ENCODE measurements around the gene SH3BP5. TPM values are rescaled to one million over a fixed set of nuclear protein-coding genes. Genes with fewer than 3 reads are reported as not detected.

SH3BP5 gene
- total RNA-seq, 1 experiment from 2014 or later: 20.3 TPM

- CTCF ChIA-PET: no interaction called here
- no peak for DNase-seq (ENCODE audit: low spot score)
- no peak overlapping the region for H3K4me3 ChIP-seq (ENCODE audit: low read depth, low read length, poor library complexity, severe bottlenecking)
- intact Hi-C loops (cut with micrococcal nuclease; ENCODE audit: unreplicated experiment): no loop called here
- H3K36me3 ChIP-seq (ENCODE audit: insufficient read depth, low read length, poor library complexity, severe bottlenecking): peaks cover 60% of the 10 kb centered on the region
- no TSS peak for BruUV-seq (replicated peaks)
- no peak for TF ChIP-seq CTCF (conservative IDR thresholded peaks at IDR 0.05; ENCODE audit: low read depth, low read length)
- TF ChIP-seq EZH2 (IDR thresholded peaks at IDR 0.05; ENCODE audit: borderline replicate concordance, low read depth, low read length, poor library complexity, severe bottlenecking): no peak
- H3K27ac ChIP-seq (ENCODE audit: low read depth, low read length, poor library complexity, severe bottlenecking): no peak overlapping the region
- no peaks in the 10 kb centered on the region for H3K9me3 ChIP-seq (ENCODE audit: low read depth, low read length, poor library complexity, severe bottlenecking)
- POLR2A ChIA-PET (ENCODE audit: low non-redundant PET): no interaction called here
- no peaks in the 10 kb centered on the region for H3K27me3 ChIP-seq (replicated peaks; ENCODE audit: insufficient read depth, low read depth, low read length, poor library complexity)
- H3K4me1 ChIP-seq (ENCODE audit: insufficient read depth, low read length, poor library complexity, severe bottlenecking): no peaks in the 10 kb centered on the region
Observed at GRCh38 chr3:15228147-15228546, 104.2 kb downstream of the SH3BP5 start.

- TF ChIP-seq EZH2 (IDR thresholded peaks at IDR 0.05; ENCODE audit: borderline replicate concordance, low read depth, low read length, poor library complexity, severe bottlenecking) (no peak), CTCF (conservative IDR thresholded peaks at IDR 0.05; ENCODE audit: low read depth, low read length) (no peak)
- Histone ChIP-seq H3K27me3 (replicated peaks; ENCODE audit: insufficient read depth, low read depth, low read length, poor library complexity) (no peaks in the 10 kb centered on the region), H3K27ac (ENCODE audit: low read depth, low read length, poor library complexity, severe bottlenecking) (no peak overlapping the region), H3K4me1 (ENCODE audit: insufficient read depth, low read length, poor library complexity, severe bottlenecking) (no peaks in the 10 kb centered on the region), H3K9me3 (ENCODE audit: low read depth, low read length, poor library complexity, severe bottlenecking) (no peaks in the 10 kb centered on the region), H3K4me3 (ENCODE audit: low read depth, low read length, poor library complexity, severe bottlenecking) (no peak overlapping the region), H3K36me3 (ENCODE audit: insufficient read depth, low read length, poor library complexity, severe bottlenecking) (peaks cover 51% of the 10 kb centered on the region)
- DNase-seq (ENCODE audit: low spot score): no peak
- POLR2A ChIA-PET (ENCODE audit: low non-redundant PET): no interaction called here
- CTCF ChIA-PET: no interaction called here
- BruUV-seq (replicated peaks): TSS peak; percentile 9
- intact Hi-C loops (cut with micrococcal nuclease; ENCODE audit: unreplicated experiment): no loop called here
Observed at GRCh38 chr3:15223685-15224572, 108.5 kb downstream of the SH3BP5 start.

- CTCF ChIA-PET: interaction anchor here (1.4 kb wide), 1 partner anchor 16 kb away, joined by 3 read pairs; the partner anchor contains the start of gene CAPN7
Observed at GRCh38 chr3:15221574-15222217, 110.7 kb downstream of the SH3BP5 start.

More at GRCh38 chr3:15221574-15222217, 110.7 kb downstream of the SH3BP5 start:
- no peaks in the 10 kb centered on the region for H3K9me3 ChIP-seq (ENCODE audit: low read depth, low read length, poor library complexity, severe bottlenecking)
- intact Hi-C loops (cut with micrococcal nuclease; ENCODE audit: unreplicated experiment): no loop called here
- H3K27ac ChIP-seq (ENCODE audit: low read depth, low read length, poor library complexity, severe bottlenecking): no peak overlapping the region
- no peaks in the 10 kb centered on the region for H3K4me1 ChIP-seq (ENCODE audit: insufficient read depth, low read length, poor library complexity, severe bottlenecking)
- H3K4me3 ChIP-seq (ENCODE audit: low read depth, low read length, poor library complexity, severe bottlenecking): no peak overlapping the region
- H3K36me3 ChIP-seq (ENCODE audit: insufficient read depth, low read length, poor library complexity, severe bottlenecking): peaks cover 56% of the 10 kb centered on the region
- no TSS peak for BruUV-seq (replicated peaks)
- no peak for DNase-seq (ENCODE audit: low spot score)
- TF ChIP-seq EZH2 (IDR thresholded peaks at IDR 0.05; ENCODE audit: borderline replicate concordance, low read depth, low read length, poor library complexity, severe bottlenecking) (no peak), CTCF (conservative IDR thresholded peaks at IDR 0.05; ENCODE audit: low read depth, low read length) (no peak)
- no peaks in the 10 kb centered on the region for H3K27me3 ChIP-seq (replicated peaks; ENCODE audit: insufficient read depth, low read depth, low read length, poor library complexity)
- POLR2A ChIA-PET (ENCODE audit: low non-redundant PET): no interaction called here
